Activated CD4-positive, alpha-beta T cell treated with anti-CD3 and anti-CD28 coated beads for 36 hours (primary cell): Measurements from ENCODE around the gene OGFOD3. TPM values are rescaled to one million over a fixed set of nuclear protein-coding genes. Genes with fewer than 3 reads are reported as not detected.
A peak's percentile ranks its signal among the peaks of the same experiment; 100 is the strongest.
"Not testable (repeated sequence)": the region's sequence is repeated elsewhere in the genome, so short reads cannot be mapped to it uniquely, and the experiment has no call there.

Experiments
- ATAC-seq: fragments of 200-7000 bp; cut with Tn5 transposase; one replicate; pipeline ENCODE4 v1.10.0; 2021; ENCODE audit warnings: mild to moderate bottlenecking, moderate library complexity
- CTCF ChIA-PET: fragments of 350-600 bp; sonication (Branson Sonifier 250); formaldehyde crosslinking; loops from one replicate; lab custom pipeline; 2021; ENCODE audit warnings: antibody characterized with exemption; lab: Charles Lee
- POLR2A ChIA-PET: fragments of 350-600 bp; sonication (Branson Sonifier 250); formaldehyde crosslinking; loops from one replicate; lab custom pipeline; 2021; ENCODE audit warnings: antibody characterized with exemption, inconsistent platforms; lab: Charles Lee
- DNase-seq: peaks from one replicate; pipeline ENCODE4 v3.0.0-alpha.2; 2020
- H3K27ac Mint-ChIP-seq: one replicate; pipeline ENCODE4 v1.8.0; 2021; ENCODE audit warnings: mixed read lengths
- H3K27me3 Mint-ChIP-seq: one replicate; pipeline ENCODE4 v1.8.0; 2021; ENCODE audit warnings: mixed read lengths
- H3K36me3 Mint-ChIP-seq: one replicate; pipeline ENCODE4 v1.8.0; 2021; ENCODE audit warnings: low read depth, mixed read lengths
- H3K4me1 Mint-ChIP-seq: one replicate; pipeline ENCODE4 v1.8.0; 2021; ENCODE audit warnings: mixed read lengths
- H3K4me3 Mint-ChIP-seq: one replicate; pipeline ENCODE4 v1.8.0; 2021; ENCODE audit warnings: mild to moderate bottlenecking, moderate library complexity, mixed read lengths
- H3K9me3 Mint-ChIP-seq: one replicate; pipeline ENCODE4 v1.8.0; 2021; ENCODE audit warnings: low read depth, mixed read lengths
- intact Hi-C, 2 experiments: fragments of 100-400 bp; cut with DNase I in 1 of 2; cut with micrococcal nuclease in 1 of 2; formaldehyde crosslinking; loops; one replicate each; pipeline versions ENCODE4 v1.14.2 to v1.15.1; 2022 to 2024; cut with DNase I, micrococcal nuclease
- total RNA-seq, 2 experiments: library from RNA; stranded (reverse); gene quantifications; one replicate each; pipeline ENCODE4 v1.2.3, GENCODE V29; 2021

The OGFOD3 gene
- total RNA-seq, 2 experiments from 2014 or later = 20.0 to 22.3 TPM

DNA sequence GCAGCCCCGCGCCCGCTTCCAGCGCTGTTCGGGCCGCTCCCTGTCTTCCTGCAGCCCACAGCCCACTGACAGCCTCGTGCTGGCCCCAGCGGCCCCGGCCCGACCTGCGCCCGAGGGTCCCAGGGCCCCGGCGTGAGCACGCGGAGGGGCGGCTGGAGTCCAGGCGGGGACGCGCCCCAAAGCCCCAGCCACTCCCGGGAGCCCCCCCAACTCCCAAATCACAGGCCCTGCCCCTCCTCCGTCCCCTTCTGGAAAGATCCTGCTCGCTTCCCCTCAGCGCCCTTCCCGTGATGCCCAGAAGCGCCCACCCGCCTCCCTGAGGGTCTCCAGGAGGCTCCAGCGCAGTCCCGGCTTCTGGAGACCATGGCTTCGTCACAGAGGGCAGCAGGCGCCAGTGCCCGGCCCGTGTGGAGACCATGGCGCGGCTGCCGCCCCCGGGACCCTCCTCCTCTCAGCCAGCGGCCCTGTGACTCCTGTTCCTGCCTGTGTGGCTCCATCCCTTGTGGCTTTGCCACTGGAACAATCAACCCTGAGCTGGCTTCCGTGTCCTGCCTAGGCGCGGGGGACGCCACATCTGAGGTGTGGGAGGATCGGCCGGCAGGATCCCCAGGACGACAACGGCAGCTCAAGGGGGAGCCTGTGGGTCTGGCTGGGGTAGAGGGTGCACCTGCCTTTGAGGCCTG, 42.9 kb downstream of the OGFOD3 start:
- ATAC-seq (no peak), DNase-seq (no peak)
- ChIA-PET CTCF (no interaction called here), POLR2A (no interaction called here)
- no peaks in the 10 kb centered on the region for H3K36me3 Mint-ChIP-seq
- H3K4me1 Mint-ChIP-seq = peaks cover 17% of the 10 kb centered on the region
- no peak overlapping the region for H3K4me3 Mint-ChIP-seq
- H3K27ac Mint-ChIP-seq = no peak overlapping the region
- intact Hi-C loops = no loop called here
- H3K27me3 Mint-ChIP-seq = peaks cover 38% of the 10 kb centered on the region
- no peaks in the 10 kb centered on the region for H3K9me3 Mint-ChIP-seq

DNA sequence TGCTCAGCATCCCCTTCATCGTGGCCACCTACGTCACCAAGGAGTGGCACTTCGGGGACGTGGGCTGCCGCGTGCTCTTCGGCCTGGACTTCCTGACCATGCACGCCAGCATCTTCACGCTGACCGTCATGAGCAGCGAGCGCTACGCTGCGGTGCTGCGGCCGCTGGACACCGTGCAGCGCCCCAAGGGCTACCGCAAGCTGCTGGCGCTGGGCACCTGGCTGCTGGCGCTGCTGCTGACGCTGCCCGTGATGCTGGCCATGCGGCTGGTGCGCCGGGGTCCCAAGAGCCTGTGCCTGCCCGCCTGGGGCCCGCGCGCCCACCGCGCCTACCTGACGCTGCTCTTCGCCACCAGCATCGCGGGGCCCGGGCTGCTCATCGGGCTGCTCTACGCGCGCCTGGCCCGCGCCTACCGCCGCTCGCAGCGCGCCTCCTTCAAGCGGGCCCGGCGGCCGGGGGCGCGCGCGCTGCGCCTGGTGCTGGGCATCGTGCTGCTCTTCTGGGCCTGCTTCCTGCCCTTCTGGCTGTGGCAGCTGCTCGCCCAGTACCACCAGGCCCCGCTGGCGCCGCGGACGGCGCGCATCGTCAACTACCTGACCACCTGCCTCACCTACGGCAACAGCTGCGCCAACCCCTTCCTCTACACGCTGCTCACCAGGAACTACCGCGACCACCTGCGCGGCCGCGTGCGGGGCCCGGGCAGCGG, 43.6 kb downstream of the OGFOD3 start:
- Mint-ChIP-seq H3K4me1 (peaks cover 15% of the 10 kb centered on the region), H3K4me3 (no peak overlapping the region), H3K9me3 (no peaks in the 10 kb centered on the region), H3K27ac (no peak overlapping the region), H3K27me3 (peaks cover 37% of the 10 kb centered on the region), H3K36me3 (no peaks in the 10 kb centered on the region)
- ATAC-seq (no peak), DNase-seq (no peak)
- POLR2A ChIA-PET = no interaction called here
- intact Hi-C loops = no loop called here
- CTCF ChIA-PET = no interaction called here

DNA sequence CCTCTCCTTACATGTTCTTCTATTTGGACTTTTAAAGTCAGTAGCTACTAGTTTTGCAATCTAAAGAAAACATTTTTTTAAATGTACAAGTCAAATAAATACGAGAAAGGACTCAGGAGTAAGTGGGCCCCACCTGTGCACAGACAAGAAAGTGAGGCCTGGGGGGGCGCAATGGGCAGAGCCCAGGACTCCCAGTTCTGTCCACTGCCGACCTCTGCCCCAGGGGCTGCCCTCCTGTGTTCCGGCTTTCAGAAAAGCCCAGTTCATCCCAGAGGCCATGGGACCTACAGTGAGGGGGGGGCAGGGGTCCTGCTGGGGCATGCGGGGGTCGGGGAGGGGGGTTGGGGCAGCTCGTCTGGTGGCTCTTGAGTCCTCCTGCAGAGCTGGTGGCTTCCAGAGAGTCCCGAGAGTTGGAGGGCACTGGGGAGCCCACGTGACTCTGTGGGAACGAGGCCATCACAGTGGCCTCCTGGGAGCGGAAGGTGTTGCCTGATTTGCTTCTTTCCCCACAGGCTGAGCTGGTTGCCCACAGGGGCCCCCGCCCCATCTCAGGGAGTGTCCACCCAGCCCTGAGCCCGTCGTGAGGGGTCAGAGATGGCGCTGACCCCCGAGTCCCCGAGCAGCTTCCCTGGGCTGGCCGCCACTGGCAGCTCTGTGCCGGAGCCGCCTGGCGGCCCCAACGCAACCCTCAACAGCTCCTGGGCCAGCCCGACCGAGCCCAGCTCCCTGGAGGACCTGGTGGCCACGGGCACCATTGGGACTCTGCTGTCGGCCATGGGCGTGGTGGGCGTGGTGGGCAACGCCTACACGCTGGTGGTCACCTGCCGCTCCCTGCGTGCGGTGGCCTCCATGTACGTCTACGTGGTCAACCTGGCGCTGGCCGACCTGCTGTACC, 44.4 kb downstream of the OGFOD3 start:
- intact Hi-C loops = no loop called here
- CTCF ChIA-PET = no interaction called here
- H3K4me1 Mint-ChIP-seq = peaks cover 15% of the 10 kb centered on the region
- no peak overlapping the region for H3K27ac Mint-ChIP-seq
- no peaks in the 10 kb centered on the region for H3K9me3 Mint-ChIP-seq
- H3K36me3 Mint-ChIP-seq = no peaks in the 10 kb centered on the region
- DNase-seq (no peak), ATAC-seq (no peak)
- H3K4me3 Mint-ChIP-seq = no peak overlapping the region
- POLR2A ChIA-PET = no interaction called here
- peaks cover 41% of the 10 kb centered on the region for H3K27me3 Mint-ChIP-seq

DNA sequence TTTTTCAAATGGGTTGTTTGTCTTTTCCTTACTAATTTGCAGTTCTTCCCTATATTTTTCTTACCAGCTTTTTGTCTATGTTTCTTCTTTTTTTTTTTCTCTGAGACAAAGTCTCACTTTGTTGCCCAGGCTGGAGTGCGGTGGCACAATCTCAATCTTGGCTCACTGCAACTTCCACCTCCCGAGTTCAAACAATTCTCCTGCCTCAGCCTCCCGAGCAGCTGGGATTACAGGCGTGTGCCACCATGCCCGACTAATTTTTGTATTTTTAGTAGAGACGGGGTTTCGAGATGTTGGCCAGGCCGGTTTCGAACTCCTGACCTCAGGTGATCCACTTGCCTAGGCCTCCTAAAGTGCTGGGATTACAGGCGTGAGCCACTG, 45.3 kb downstream of the OGFOD3 start:
- H3K9me3 Mint-ChIP-seq, DNase-seq, intact Hi-C loops, H3K27ac Mint-ChIP-seq, POLR2A ChIA-PET, H3K4me3 Mint-ChIP-seq, H3K36me3 Mint-ChIP-seq, ATAC-seq: not testable (repeated sequence)
- H3K4me1 Mint-ChIP-seq = peaks cover 15% of the 10 kb centered on the region
- peaks cover 38% of the 10 kb centered on the region for H3K27me3 Mint-ChIP-seq
- CTCF ChIA-PET = interaction anchor here (0.7 kb wide), 1 partner anchor 29 kb away, joined by 3 read pairs; no protein-coding TSS in a partner anchor

DNA sequence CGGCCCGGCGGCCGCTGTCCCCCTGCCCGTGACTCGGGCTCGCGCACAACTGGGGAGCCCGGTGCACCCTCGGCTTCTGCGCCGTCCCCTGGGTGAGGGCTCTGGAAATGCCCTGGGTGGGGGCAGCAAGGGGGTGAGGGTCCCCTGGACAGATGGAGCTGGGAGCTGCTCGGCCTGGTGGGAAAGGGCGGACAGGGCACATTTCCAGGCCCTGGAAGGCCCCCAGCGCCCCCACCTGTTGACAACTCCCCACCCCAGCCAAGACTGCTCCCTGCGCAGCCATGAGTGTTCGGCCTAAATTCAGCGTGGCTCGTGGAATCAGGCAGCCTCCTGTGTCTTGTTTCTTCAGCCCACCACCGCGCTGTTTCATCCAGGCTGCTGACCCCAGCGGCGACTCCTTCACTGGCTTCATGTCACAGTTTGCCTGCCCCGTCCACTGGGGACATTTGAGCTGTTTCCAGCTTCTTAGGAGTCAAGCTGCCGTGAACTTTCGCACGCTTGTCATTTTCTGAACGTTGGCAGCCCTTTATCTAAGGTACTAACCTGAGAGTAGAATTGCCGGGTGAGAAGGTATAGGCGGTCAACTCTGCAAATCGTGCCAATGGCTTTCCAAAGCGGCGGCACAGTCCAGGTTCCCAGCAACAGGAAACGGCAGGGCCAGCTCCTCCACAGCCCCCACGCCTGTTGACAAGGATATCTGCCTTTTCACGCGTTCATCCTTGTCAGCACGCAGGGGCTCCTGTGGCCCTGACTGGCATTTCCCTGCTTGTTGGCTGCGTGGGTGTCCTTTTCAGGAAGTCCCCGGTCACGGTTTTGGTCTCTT, 45.9 kb downstream of the OGFOD3 start:
- Mint-ChIP-seq H3K9me3 (no peaks in the 10 kb centered on the region), H3K27me3 (peaks cover 40% of the 10 kb centered on the region), H3K4me3 (no peak overlapping the region), H3K4me1 (peaks cover 15% of the 10 kb centered on the region), H3K27ac (no peak overlapping the region), H3K36me3 (no peaks in the 10 kb centered on the region)
- ChIA-PET POLR2A (no interaction called here), CTCF (interaction anchor here (0.7 kb wide), 1 partner anchor 29 kb away, joined by 3 read pairs; no protein-coding TSS in a partner anchor)
- ATAC-seq (no peak), DNase-seq (no peak)
- intact Hi-C loops = no loop called here

DNA sequence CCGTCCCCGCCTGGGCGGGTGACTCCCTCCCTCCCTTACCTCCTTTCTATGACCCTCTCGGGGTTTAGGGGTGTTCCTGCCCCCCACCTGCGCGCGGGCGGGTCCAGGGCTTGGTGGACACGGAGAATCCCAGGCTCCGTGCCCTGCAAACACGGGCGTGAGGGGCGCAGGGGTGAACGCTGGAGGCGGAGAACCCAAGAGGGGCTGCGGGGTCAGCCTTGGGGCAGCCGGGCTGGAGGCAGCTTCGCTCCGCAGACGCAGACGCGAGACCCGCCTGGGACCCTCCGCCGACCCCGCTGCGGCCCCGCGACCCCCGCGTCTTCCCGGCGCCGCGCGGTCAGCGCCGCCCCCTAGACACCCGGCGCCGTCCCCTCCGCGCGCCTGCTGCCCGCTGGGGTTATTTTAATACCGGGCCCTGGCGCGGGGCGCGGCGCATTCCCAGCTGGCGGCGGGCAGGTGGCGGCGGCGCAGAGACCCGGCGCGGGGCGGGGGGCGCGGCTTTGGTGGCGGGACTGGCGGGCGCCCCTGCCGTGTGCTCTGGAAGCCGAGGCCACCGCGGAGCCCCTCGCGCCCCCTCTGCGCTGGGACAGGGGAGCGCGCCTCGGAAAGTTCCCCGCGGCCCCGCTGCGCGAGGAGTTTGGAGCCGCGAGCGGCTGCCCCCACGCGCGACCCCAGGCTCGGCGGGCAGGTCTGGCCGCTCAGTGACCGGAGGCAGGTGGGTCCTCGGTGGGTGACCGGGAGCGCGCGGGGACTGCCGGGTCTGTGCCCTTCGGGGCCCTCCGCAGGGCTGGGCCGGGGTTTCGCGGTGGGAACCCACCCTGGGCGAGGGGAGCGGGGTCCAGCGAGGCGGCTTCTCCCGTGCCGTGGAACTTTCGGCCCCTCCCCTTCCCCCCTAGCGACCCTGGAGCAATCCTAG, 46.8 kb downstream of the OGFOD3 start, which contains the start of gene UTS2R:
Gene UTS2R, plus strand, starts transcription at position 433 of the 916 bp plus-strand sequence. CDS start 2,560 bp downstream, outside the sequence.
- CTCF ChIA-PET = interaction anchor here (0.8 to 1.3 kb wide), 3 partner anchors 20 to 130 kb away, joined by 3 to 4 read pairs (median 3); no protein-coding TSS in a partner anchor
- POLR2A ChIA-PET = no interaction called here
- intact Hi-C loops = no loop called here

DNA sequence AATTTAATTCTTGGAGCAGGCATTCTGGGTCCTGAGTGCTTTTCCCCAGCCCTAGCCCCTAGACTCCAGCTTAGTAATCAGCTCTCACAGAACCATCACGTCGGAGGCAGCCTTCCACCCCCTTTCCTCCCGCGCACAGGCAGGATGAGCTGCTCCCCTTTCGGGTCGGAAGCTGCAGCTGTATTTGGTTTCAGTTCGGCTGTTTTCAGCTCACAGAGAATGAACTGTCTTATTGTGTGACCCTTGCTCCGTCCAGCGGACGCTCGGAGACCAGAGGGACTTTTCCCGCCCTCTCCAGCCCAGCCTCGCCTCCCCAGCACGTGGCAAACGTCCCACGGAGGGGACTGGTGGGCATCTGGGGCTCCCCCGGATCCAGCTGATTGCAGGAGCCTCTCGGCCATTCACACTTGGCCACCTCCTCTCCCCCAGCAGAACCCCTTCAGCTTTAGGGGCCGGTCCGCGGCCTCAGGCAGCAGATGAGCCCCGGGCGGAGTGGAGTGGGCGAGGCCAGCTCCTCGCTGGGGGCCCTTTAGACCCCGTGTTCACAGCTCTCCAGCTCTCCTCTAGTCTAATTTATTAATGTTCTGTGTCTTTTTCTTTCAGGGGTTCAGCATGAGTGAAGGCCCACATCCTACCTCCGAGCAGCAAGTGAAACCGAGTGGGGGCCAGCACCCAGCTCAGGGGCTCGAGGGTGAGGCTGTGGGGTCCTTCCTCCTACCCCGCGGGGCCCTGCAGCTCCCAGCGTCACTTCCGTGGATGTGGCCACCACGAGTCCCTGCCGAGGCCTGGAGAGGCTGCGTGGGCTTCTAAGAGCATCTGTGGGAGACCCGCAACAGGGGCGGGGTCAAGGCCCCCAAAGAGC, 47.7 kb downstream of the OGFOD3 start:
- Mint-ChIP-seq H3K27me3 (peaks cover 38% of the 10 kb centered on the region), H3K9me3 (no peaks in the 10 kb centered on the region), H3K4me1 (peaks cover 15% of the 10 kb centered on the region), H3K27ac (no peak overlapping the region), H3K36me3 (no peaks in the 10 kb centered on the region), H3K4me3 (peak overlapping the region; percentile 7)
- ChIA-PET POLR2A (interaction anchor here (0.6 to 0.8 kb wide), 2 partner anchors 11 to 106 kb away, joined by 4 to 7 read pairs; no protein-coding TSS in a partner anchor), CTCF (interaction anchor here (0.6 to 1.3 kb wide), 9 partner anchors 11 to 129 kb away, joined by 3 to 11 read pairs (median 4); partner anchors contain the start of gene SECTM1)
- peak; percentile 59 for DNase-seq
- intact Hi-C loops = no loop called here
- ATAC-seq = peak; percentile 66

More for the DNA sequence above, 46.8 kb downstream of the OGFOD3 start, which contains the start of gene UTS2R:
- Mint-ChIP-seq H3K27ac (no peak within 1 kb of the TSS), H3K4me3 (peak within 1 kb of the TSS; percentile 7), H3K9me3 (no peaks in the 10 kb centered on the region), H3K4me1 (peaks cover 15% of the 10 kb centered on the region), H3K36me3 (no peaks in the 10 kb centered on the region), H3K27me3 (peaks cover 42% of the 10 kb centered on the region)
- DNase-seq = no peak
- ATAC-seq = no peak

DNA sequence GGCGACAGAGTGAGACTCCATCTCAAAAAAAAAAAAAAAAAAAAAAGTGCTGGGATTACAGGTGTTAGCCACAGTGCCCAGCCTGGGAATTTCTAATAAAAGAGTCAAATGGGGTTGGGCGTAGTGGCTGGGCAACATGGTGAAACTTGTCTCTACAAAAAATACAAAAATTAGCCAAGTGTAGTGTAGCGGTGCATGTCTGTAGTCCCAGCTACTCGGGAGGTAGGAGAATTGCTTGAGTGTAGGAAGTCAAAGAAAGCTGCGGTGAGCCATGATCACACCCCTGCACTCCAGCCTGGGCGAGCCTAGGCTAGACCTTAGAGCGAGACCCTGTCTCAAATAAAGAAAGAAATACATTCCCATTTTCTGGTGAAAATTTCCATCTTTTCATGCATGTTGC, 49.2 kb downstream of the OGFOD3 start:
- Mint-ChIP-seq H3K27me3 (peaks cover 35% of the 10 kb centered on the region), H3K4me1 (peaks cover 15% of the 10 kb centered on the region), H3K36me3 (no peaks in the 10 kb centered on the region), H3K4me3 (no peak overlapping the region), H3K27ac (no peak overlapping the region), H3K9me3 (no peaks in the 10 kb centered on the region)
- ChIA-PET CTCF (interaction anchor here (1.2 kb wide), 1 partner anchor 10 kb away, joined by 11 read pairs; no protein-coding TSS in a partner anchor), POLR2A (no interaction called here)
- DNase-seq = no peak
- no peak for ATAC-seq
- intact Hi-C loops = no loop called here

DNA sequence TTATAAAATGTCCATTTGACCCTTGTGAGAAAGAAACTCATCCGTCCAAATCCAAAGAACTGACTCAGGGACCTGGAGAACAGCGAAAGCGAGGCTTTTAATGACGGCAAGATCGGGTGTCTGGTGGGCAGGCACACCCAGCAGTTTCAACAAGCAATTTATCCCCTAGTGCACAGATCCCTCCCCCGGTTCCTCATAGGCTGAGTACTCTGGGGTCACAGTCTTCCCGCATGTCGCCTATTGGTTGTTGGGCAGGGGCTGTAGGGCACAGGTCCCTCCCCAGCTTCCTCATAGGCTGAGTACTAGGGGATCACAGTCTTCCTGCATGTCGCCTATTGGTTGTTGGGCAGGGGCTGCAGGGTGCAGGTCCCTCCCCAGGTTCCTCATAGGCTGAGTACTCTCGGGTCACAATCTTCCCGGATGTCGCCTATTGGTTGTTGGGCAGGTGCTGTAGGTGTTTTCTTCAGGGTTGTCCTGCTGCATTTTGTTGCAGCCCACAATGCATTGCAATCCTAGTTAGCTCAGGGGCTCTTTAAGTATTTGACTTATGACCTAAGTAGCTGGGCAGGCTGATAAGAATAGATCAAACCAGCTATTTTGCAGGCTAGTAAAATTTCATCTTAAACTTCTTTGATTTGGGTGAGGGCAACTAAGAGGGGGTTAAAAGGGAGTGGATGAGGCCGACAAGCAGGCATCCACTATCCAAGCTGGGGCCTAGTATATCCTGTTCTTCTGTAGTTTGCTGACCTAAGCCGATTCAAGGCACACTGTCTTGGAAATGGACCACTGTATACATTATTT, 50.5 kb downstream of the OGFOD3 start:
- Mint-ChIP-seq H3K27me3 (peaks cover 27% of the 10 kb centered on the region), H3K27ac (no peak overlapping the region), H3K9me3 (no peaks in the 10 kb centered on the region), H3K4me1 (peaks cover 13% of the 10 kb centered on the region), H3K36me3 (no peaks in the 10 kb centered on the region), H3K4me3 (no peak overlapping the region)
- DNase-seq (no peak), ATAC-seq (peak; percentile 54)
- ChIA-PET POLR2A (no interaction called here), CTCF (interaction anchor here (1.1 kb wide), 1 partner anchor 47 kb away, joined by 3 read pairs; no protein-coding TSS in a partner anchor)
- intact Hi-C loops = no loop called here
